SJSA1 (cell line): Measurements from ENCODE around the gene PDE8A. TPM values are rescaled to one million over a fixed set of nuclear protein-coding genes. Genes with fewer than 3 reads are reported as not detected.

ENCODE experiments used
- DNase-seq, 2 experiments: peaks; one replicate each; pipeline ENCODE4 v3.0.0-alpha.2; 2015 to 2020; ENCODE audit warnings: low spot score in 2 of 2, low read depth in 1 of 2
- H3K27ac ChIP-seq: fragments of 250-450 bp; sonication (Bioruptor Pico); 2 replicates; pipeline ENCODE4 v1.5.1; 2020; ENCODE audit warnings: mild to moderate bottlenecking, moderate library complexity
- H3K27me3 ChIP-seq: fragments of 250-450 bp; sonication (Bioruptor Pico); replicated peaks from 2 replicates; pipeline ENCODE4 v1.5.1; 2020; ENCODE audit warnings: mild to moderate bottlenecking, moderate library complexity
- H3K36me3 ChIP-seq: fragments of 250-450 bp; sonication (Bioruptor Pico); 2 replicates; pipeline ENCODE4 v1.5.1; 2020; ENCODE audit warnings: mild to moderate bottlenecking
- H3K4me1 ChIP-seq: fragments of 250-450 bp; sonication (Bioruptor Pico); replicated peaks from 2 replicates; pipeline ENCODE4 v1.6.1; 2021; ENCODE audit warnings: mild to moderate bottlenecking
- H3K4me3 ChIP-seq: fragments of 250-450 bp; sonication (Bioruptor Pico); 2 replicates; pipeline ENCODE4 v1.5.1; 2020; ENCODE audit warnings: mild to moderate bottlenecking
- H3K9me3 ChIP-seq: fragments of 250-450 bp; sonication (Bioruptor Pico); replicated peaks from 2 replicates; pipeline ENCODE4 v1.5.1; 2020; ENCODE audit warnings: mild to moderate bottlenecking
- total RNA-seq: library from RNA; depleted of rRNA; stranded (reverse); fragments of >200 nt; shearing (Covaris generic); gene quantifications from 2 replicates; pipeline ENCODE4 v1.2.3, GENCODE V29; 2014

Gene PDE8A
- total RNA-seq, 1 experiment from 2014 or later: 36.6 TPM

DNA sequence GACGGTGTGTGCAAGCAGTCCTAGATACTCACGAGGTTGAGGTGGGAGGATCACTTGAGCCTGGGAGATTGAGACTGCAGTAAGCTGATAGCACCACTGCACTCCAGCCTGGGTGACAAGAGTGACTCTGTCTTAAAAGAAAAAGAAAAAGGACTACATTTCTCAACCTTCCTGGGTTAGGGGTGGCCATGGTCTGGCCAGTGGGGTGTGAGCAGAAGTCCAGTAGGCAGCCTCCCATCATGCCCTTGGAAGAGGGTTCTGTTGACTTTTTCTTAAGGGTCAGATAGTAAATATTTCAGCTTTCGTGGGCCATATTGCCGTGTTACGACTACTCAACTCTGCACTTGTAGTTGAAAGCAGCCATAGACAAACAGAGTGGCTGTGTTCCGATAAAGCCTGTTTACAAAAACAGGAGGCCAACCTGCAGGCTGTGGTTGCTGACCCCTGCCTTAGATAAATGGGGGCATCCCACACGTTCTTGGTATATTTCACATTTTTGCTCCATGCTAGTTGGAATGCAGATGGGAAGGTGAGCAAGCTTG lies 31.0 kb upstream of the PDE8A start:
- Histone ChIP-seq H3K36me3 (no peaks in the 10 kb centered on the region), H3K9me3 (no peaks in the 10 kb centered on the region), H3K4me3 (no peak overlapping the region), H3K4me1 (peaks cover 19% of the 10 kb centered on the region), H3K27me3 (no peaks in the 10 kb centered on the region), H3K27ac (no peak overlapping the region)
- no peak for DNase-seq

DNA sequence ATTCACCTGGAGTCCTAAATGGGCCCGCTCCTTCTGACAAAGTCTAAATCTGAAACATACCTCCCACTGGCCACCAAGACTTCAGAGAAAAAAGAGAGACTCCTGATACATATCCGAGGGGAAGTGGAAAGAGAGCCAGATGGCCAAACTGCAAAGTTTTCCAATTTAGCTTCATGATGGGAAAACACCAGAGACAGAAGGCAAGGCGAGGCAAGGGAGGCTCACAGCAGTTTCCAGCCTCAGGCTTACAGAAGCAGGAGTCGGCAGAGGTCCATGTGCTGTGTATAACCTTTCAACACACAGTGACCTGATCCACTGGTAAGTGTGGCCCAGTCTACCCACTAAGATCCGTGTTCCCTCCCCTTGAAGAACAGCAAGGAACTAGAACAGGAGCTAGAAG lies 29.9 kb upstream of the PDE8A start:
- Histone ChIP-seq H3K27ac (no peak overlapping the region), H3K36me3 (no peaks in the 10 kb centered on the region), H3K27me3 (no peaks in the 10 kb centered on the region), H3K9me3 (no peaks in the 10 kb centered on the region), H3K4me3 (no peak overlapping the region), H3K4me1 (peaks cover 19% of the 10 kb centered on the region)
- no peak for DNase-seq

- Histone ChIP-seq H3K27ac (no peak overlapping the region), H3K4me1 (peaks cover 13% of the 10 kb centered on the region), H3K27me3 (no peaks in the 10 kb centered on the region), H3K9me3 (no peaks in the 10 kb centered on the region), H3K4me3 (no peak overlapping the region), H3K36me3 (no peaks in the 10 kb centered on the region)
- DNase-seq: no peak
Measured at GRCh38 chr15:84953136-84953535, 28.5 kb upstream of the PDE8A start.

GRCh38 chr15:84953726-84954125 lies 27.9 kb upstream of the PDE8A start:
- no peaks in the 10 kb centered on the region for H3K9me3 ChIP-seq
- H3K4me1 ChIP-seq: peaks cover 7% of the 10 kb centered on the region
- H3K36me3 ChIP-seq: no peaks in the 10 kb centered on the region
- no peaks in the 10 kb centered on the region for H3K27me3 ChIP-seq
- H3K4me3 ChIP-seq: no peak overlapping the region
- DNase-seq: no peak
- H3K27ac ChIP-seq: no peak overlapping the region

DNA sequence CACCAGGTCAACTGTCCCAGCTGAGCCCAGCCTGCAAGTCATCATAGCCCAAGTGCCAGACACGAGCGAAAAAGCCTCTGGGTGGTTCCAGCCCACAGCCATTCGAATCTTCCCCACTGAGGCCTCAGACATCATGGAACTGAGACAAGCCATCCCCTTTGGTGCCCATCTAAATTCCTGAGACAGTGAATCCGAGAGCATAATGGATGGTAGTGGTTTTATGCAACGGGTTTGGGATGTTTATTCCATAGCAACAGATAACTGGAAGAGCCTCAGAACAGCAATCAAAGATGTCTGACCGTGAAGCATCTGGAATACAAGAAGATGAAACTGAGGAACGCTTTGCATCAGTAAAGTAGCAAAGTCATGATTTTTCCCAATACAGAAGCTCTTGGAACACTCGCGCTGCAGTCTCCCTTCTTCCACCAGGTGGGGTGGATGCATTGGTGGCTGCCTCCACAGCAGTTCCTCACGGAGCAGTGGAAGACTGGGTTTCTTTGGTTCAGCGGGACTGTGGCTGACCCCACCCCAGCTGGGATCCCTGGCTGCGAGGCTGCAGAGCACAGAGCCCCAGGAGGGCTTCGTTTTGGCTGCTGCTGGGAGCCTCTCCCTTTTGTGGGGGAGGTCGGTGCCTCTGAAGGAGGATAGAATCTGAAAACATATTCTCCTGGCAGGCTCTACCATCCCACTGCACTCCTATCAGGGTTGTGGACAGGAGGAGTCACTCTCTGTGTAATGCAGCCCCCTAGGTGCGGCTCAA lies 26.4 kb upstream of the PDE8A start:
- H3K36me3 ChIP-seq: no peaks in the 10 kb centered on the region
- H3K9me3 ChIP-seq: no peaks in the 10 kb centered on the region
- H3K27me3 ChIP-seq: no peaks in the 10 kb centered on the region
- H3K27ac ChIP-seq: no peak overlapping the region
- peak; percentile 48 to 72 for DNase-seq
- 0 out of 2 replicates have a peak, but pooled peaks cover 7% of the 10 kb centered on the region for H3K4me1 ChIP-seq
- H3K4me3 ChIP-seq: no peak overlapping the region

DNA sequence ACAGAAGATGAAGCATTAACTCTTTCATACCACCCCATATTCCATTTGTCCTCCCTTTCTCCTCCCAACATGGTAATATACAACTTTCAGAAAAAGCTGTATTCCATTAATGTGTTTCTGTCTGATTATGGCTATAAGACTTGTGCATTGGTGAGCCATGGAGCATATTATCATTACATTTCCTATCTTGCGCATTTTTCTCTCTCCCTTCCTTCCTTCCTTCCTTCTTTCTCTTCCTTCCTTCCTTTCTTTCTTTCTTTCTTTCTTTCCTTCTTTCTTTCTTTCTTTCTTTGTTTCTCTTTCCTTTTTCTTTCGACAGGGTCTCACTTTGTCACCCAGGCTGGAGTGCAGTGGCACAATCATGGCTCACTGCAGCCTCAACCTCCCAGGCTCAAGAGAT lies 25.5 kb upstream of the PDE8A start:
- Histone ChIP-seq H3K27ac (no peak overlapping the region), H3K4me3 (no peak overlapping the region), H3K9me3 (no peaks in the 10 kb centered on the region), H3K36me3 (no peaks in the 10 kb centered on the region), H3K27me3 (no peaks in the 10 kb centered on the region), H3K4me1 (peaks cover 13% of the 10 kb centered on the region; the same call in 1 of the 2 replicates)
- no peak for DNase-seq

GRCh38 chr15:84960391-84961113 lies 21.1 kb upstream of the PDE8A start:
- DNase-seq: no peak
- Histone ChIP-seq H3K4me3 (no peak overlapping the region), H3K9me3 (no peaks in the 10 kb centered on the region), H3K36me3 (no peaks in the 10 kb centered on the region), H3K4me1 (peaks cover 16% of the 10 kb centered on the region; the same call in 1 of the 2 replicates), H3K27ac (no peak overlapping the region), H3K27me3 (no peaks in the 10 kb centered on the region)

GRCh38 chr15:84961114-84961452 lies 20.6 kb upstream of the PDE8A start:
- Histone ChIP-seq H3K4me3 (no peak overlapping the region), H3K27ac (no peak overlapping the region), H3K4me1 (peaks cover 15% of the 10 kb centered on the region; the same call in 1 of the 2 replicates), H3K27me3 (no peaks in the 10 kb centered on the region), H3K9me3 (no peaks in the 10 kb centered on the region), H3K36me3 (no peaks in the 10 kb centered on the region)
- DNase-seq: no peak

DNA sequence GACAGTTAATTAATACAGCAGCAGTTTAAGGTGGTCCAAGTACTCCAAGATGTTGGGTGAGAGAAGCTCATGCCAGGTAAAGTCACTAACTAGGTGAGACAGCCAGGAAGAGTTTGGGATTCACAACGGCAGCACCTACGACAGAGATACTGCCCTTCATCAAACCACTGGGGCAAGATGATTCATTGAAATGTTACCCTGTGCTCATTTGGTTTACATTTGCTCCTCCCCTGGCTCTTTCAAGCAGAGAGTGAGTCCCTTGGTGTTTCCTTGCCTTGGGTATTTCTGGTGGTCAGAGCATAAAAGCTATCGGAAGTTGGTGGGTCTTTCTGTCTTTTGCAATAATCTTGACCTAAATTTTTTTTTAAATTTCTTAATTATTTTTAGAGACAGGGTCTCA lies 19.9 kb upstream of the PDE8A start:
- no peak overlapping the region for H3K27ac ChIP-seq
- peaks cover 15% of the 10 kb centered on the region; the same call in 1 of the 2 replicates for H3K4me1 ChIP-seq

DNA sequence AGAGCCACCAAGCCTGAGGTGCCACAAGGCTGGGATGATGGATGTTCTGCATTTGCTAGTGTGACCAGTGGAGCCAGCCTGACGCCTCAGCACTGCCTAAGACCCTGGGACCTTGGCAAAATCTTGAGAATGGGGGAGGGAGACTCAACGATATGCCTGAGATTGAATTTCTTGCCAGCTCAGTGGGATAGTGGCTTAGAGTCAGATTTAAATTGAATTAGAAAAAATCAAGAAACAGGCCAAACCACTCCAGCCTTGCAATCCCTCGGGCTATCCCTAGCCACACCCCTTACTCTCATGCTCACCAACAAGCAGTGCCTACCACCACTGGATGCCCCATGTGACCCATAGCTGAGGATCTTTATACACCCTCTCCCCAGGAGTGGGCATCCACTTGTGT lies 18.7 kb upstream of the PDE8A start:
- Histone ChIP-seq H3K36me3 (no peaks in the 10 kb centered on the region), H3K4me3 (no peak overlapping the region), H3K4me1 (peaks cover 15% of the 10 kb centered on the region; the same call in 1 of the 2 replicates), H3K27ac (no peak overlapping the region), H3K27me3 (no peaks in the 10 kb centered on the region), H3K9me3 (no peaks in the 10 kb centered on the region)
- no peak for DNase-seq

More for the DNA sequence above, 19.9 kb upstream of the PDE8A start:
- Histone ChIP-seq H3K4me3 (no peak overlapping the region), H3K36me3 (no peaks in the 10 kb centered on the region), H3K9me3 (no peaks in the 10 kb centered on the region), H3K27me3 (no peaks in the 10 kb centered on the region)
- no peak for DNase-seq

GRCh38 chr15:84967380-84967779 lies 14.3 kb upstream of the PDE8A start:
- H3K36me3 ChIP-seq: no peaks in the 10 kb centered on the region

DNA sequence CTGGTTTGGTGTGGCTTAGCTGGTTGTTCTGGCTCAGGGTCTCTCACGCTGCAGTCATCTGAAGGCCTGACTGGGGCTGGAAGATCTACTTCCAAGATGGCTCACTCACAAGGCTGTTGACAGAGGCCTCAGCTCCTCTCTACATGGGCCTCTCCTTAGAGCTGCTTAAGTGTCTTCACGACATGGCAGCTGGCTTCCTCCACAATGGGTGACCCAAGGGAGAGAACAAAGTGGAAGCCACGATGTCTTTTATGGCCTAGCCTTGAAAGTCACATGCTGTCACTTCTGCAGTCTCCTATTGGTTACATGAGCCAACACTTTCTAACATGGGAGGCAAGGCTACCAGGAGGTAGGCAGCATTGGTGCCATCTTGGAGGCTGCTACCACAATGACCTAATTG lies 13.4 kb upstream of the PDE8A start:
- H3K27ac ChIP-seq: no peak overlapping the region
- H3K4me1 ChIP-seq: no peaks in the 10 kb centered on the region
- DNase-seq: no peak
- H3K4me3 ChIP-seq: no peak overlapping the region
- no peaks in the 10 kb centered on the region for H3K36me3 ChIP-seq
- H3K27me3 ChIP-seq: no peaks in the 10 kb centered on the region
- H3K9me3 ChIP-seq: no peaks in the 10 kb centered on the region

More at GRCh38 chr15:84967380-84967779, 14.3 kb upstream of the PDE8A start:
- H3K4me3 ChIP-seq: no peak overlapping the region
- no peak overlapping the region for H3K27ac ChIP-seq
- H3K27me3 ChIP-seq: no peaks in the 10 kb centered on the region
- no peaks in the 10 kb centered on the region for H3K4me1 ChIP-seq
- no peak for DNase-seq
- no peaks in the 10 kb centered on the region for H3K9me3 ChIP-seq

DNA sequence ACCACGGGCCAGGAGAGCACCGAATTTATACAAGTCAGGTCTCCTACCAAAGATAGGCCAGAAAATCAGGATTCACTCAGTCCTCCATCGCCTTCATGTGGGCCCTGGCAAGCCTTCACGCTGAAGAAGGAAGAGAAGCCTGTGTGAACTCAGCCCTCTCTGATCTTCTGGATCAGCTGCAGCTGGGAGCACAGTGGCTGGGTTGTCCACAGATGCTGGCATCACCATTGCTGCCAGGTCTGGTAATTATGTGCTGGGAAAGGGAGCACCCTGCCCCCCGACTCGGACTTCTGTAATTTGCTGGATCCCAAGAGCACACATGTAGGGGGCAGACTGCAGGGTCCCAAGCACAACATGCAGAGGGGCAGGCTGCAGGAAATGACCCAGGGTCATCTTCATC lies 12.4 kb upstream of the PDE8A start:
- no peaks in the 10 kb centered on the region for H3K27me3 ChIP-seq
- H3K27ac ChIP-seq: no peak overlapping the region
- H3K9me3 ChIP-seq: no peaks in the 10 kb centered on the region
- H3K4me1 ChIP-seq: no peaks in the 10 kb centered on the region
- H3K36me3 ChIP-seq: no peaks in the 10 kb centered on the region
- H3K4me3 ChIP-seq: no peak overlapping the region
- DNase-seq: no peak

DNA sequence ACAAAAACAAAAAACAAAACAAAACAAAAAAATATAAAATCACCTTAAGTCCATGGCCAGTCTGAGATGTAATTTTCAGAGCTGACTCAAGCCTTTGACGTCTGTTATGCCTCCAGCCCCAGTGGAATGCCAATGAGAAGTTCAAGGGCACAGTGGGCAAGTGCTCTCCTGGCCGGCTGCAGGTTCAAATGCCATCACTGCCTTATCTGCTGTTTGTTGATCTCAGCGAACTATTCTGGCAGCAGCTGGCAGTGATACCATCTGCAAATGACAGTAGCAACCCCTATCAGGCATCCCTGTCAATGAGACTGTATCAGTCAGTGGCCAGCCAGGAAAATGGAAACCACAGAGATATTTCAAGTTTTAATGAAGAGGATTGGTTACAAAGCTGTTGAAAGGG lies 10.8 kb upstream of the PDE8A start:
- no peak for DNase-seq
- no peaks in the 10 kb centered on the region for H3K27me3 ChIP-seq
- no peak overlapping the region for H3K27ac ChIP-seq
- H3K36me3 ChIP-seq: no peaks in the 10 kb centered on the region
- no peak overlapping the region for H3K4me3 ChIP-seq
- no peaks in the 10 kb centered on the region for H3K9me3 ChIP-seq
- H3K4me1 ChIP-seq: no peaks in the 10 kb centered on the region
